PC-9 (cell line): Measurements from ENCODE around the gene MPZ. TPM values are rescaled to one million over a fixed set of nuclear protein-coding genes. Genes with fewer than 3 reads are reported as not detected.
"Not testable (repeated sequence)": the region's sequence is repeated elsewhere in the genome, so short reads cannot be mapped to it uniquely, and the experiment has no call there.

Source experiments
- BruUV-seq: library from RNA; stranded (reverse); fragments of 400-500 nt; replicated peaks from 2 replicates; lab custom pipeline; 2021; lab: Mats Ljungman, UMichigan
- CTCF ChIA-PET: fragments of 300-600 bp; sonication (Branson Sonifier 250); formaldehyde crosslinking; loops from one replicate; lab custom pipeline; 2022; ENCODE audit warnings: antibody characterized with exemption; lab: Charles Lee
- POLR2A ChIA-PET: fragments of 300-600 bp; sonication (Branson Sonifier 250); formaldehyde crosslinking; loops from one replicate; lab custom pipeline; 2022; ENCODE audit warnings: antibody characterized with exemption; ENCODE audit not compliant: unreplicated experiment; lab: Charles Lee
- DNase-seq, 2 experiments: peaks; one replicate each; pipeline versions ENCODE4 v3.0.0 to v3.0.0-alpha.2; 2015 to 2022; ENCODE audit warnings: mixed read lengths in 1 of 2
- H2AFZ ChIP-seq: fragments of 200-600 bp; sonication (generic); 2 replicates; pipeline ENCODE4 v1.8.1; 2017; ENCODE audit warnings: antibody characterized with exemption
- H3F3A ChIP-seq: fragments of 200-600 bp; sonication (generic); 2 replicates; pipeline ENCODE4 v1.8.1; 2017; ENCODE audit warnings: antibody characterized with exemption, mild to moderate bottlenecking, low read depth; ENCODE audit not compliant: insufficient read depth
- H3K27ac ChIP-seq: fragments of 200-600 bp; sonication (generic); 2 replicates; pipeline ENCODE4 v1.6.1; 2016; ENCODE audit warnings: mixed run types
- H3K27me3 ChIP-seq: fragments of 200-600 bp; sonication (generic); 2 replicates; pipeline ENCODE4 v1.6.1; 2016; ENCODE audit warnings: low read depth, mixed run types; ENCODE audit not compliant: insufficient read depth
- H3K36me3 ChIP-seq: fragments of 200-600 bp; sonication (generic); 2 replicates; pipeline ENCODE4 v1.6.1; 2016; ENCODE audit warnings: low read depth, mixed run types
- H3K4me1 ChIP-seq: fragments of 200-600 bp; sonication (generic); replicated peaks from 2 replicates; pipeline ENCODE4 v1.6.1; 2016; ENCODE audit warnings: mixed run types; ENCODE audit not compliant: insufficient read depth
- H3K4me2 ChIP-seq: fragments of 200-600 bp; sonication (generic); 2 replicates; pipeline ENCODE4 v1.6.1; 2017; ENCODE audit warnings: mixed run types
- H3K4me3 ChIP-seq: fragments of 200-600 bp; sonication (generic); 2 replicates; pipeline ENCODE4 v1.6.1; 2016; ENCODE audit warnings: mixed run types
- H3K79me2 ChIP-seq: fragments of 200-600 bp; sonication (generic); 2 replicates; pipeline ENCODE4 v1.6.1; 2017; ENCODE audit warnings: low read depth, mixed run types
- H3K9me2 ChIP-seq: fragments of 200-600 bp; sonication (generic); 2 replicates; pipeline ENCODE4 v1.8.1; 2017; ENCODE audit warnings: mild to moderate bottlenecking; ENCODE audit not compliant: insufficient read depth
- H3K9me3 ChIP-seq: fragments of 200-600 bp; sonication (generic); 2 replicates; pipeline ENCODE4 v1.8.1; 2016; ENCODE audit warnings: low read depth; ENCODE audit not compliant: insufficient read depth
- H4K20me1 ChIP-seq: fragments of 200-600 bp; sonication (generic); 2 replicates; pipeline ENCODE4 v1.8.1; 2017; ENCODE audit not compliant: insufficient read depth
- EZH2 ChIP-seq: fragments of 200-600 bp; sonication (generic); IDR thresholded peaks from 2 replicates; pipeline ENCODE4 v1.8.0; 2017; ENCODE audit warnings: antibody characterized with exemption, low read depth
- intact Hi-C: fragments of 100-400 bp; cut with micrococcal nuclease; formaldehyde crosslinking; loops from one replicate; pipeline ENCODE4 v1.10.0; 2022; ENCODE audit not compliant: unreplicated experiment
- total RNA-seq: library from RNA; stranded (reverse); gene quantifications from 2 replicates; pipeline ENCODE4 v1.2.3, GENCODE V29; 2021
- TF ChIP-seq, protein P1 (sequence below): fragments of 200-600 bp; sonication (generic); conservative IDR thresholded peaks from 2 replicates; pipeline ENCODE4 v1.6.1; 2017; ENCODE audit warnings: mixed run types, antibody characterized with exemption, mild to moderate bottlenecking, moderate library complexity

The MPZ gene
- total RNA-seq, 1 experiment from 2014 or later, result 0.39 TPM

DNA sequence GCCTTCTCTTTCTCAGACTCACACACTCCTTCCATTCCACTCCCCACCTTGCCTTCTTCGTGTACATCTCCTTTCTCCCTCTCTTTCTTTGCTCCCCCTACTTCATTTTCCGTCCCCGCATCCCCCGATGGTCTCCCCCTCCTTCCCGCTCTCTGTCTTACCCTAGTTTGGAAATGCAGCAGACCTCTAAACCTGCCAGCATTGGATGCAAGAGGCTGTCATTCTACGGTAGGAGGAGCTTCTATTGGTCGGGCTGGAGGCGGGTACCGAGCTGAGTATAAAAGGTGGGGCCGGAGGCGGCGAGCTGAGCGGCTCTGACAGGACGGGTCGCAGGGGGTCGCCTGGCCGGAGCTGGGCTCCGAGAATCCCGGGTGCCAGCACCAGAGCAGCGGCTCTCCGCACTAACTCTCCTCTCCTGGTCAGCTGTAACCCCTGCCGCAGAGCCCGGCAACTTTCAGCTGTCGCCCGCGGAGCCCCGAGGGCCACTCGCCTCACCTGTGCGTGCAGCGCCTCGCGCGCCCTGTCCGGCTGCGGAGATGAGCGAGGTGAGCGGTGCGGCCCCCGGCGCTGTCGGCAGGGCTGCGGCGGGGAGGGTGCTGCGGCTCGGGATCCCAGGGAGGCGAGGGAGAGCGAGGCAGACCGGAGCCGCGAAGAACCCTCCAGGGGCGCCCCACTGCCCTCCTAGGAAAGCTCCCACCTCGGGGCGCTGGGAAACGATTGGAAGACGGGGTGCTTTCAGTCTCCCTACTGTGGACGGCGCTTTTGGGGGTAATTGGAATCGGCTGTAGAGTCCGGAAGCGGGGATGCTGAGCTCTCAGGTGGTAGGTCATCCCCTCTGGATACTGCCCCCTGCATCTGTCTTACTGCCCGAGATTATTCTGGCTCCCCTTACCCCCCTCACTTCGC, 51.1 kb downstream of the MPZ start, which contains the start of gene PCP4L1:
Gene PCP4L1, plus strand, starts transcription at position 307 of the 906 bp plus-strand sequence. Its CDS starts 230 bp downstream, at position 537.
- Histone ChIP-seq H3F3A (peaks cover 23% of the 10 kb centered on the region; the same call in 1 of the 2 replicates), H3K4me2 (peak within 1 kb of the TSS; percentile 83), H3K9me3 (no peaks in the 10 kb centered on the region), H3K27me3 (peaks cover 19% of the 10 kb centered on the region), H3K9me2 (no peaks in the 10 kb centered on the region), H4K20me1 (no peaks in the 10 kb centered on the region), H3K79me2 (no peaks in the 10 kb centered on the region), H3K4me1 (peaks cover 29% of the 10 kb centered on the region), H3K27ac (no peak within 1 kb of the TSS), H3K36me3 (no peaks in the 10 kb centered on the region), H2AFZ (no peak within 1 kb of the TSS; the same call in 1 of the 2 replicates), H3K4me3 (peak within 1 kb of the TSS; percentile 51)
- TF ChIP-seq EZH2, result no peak
- TF ChIP-seq, protein P1, sequence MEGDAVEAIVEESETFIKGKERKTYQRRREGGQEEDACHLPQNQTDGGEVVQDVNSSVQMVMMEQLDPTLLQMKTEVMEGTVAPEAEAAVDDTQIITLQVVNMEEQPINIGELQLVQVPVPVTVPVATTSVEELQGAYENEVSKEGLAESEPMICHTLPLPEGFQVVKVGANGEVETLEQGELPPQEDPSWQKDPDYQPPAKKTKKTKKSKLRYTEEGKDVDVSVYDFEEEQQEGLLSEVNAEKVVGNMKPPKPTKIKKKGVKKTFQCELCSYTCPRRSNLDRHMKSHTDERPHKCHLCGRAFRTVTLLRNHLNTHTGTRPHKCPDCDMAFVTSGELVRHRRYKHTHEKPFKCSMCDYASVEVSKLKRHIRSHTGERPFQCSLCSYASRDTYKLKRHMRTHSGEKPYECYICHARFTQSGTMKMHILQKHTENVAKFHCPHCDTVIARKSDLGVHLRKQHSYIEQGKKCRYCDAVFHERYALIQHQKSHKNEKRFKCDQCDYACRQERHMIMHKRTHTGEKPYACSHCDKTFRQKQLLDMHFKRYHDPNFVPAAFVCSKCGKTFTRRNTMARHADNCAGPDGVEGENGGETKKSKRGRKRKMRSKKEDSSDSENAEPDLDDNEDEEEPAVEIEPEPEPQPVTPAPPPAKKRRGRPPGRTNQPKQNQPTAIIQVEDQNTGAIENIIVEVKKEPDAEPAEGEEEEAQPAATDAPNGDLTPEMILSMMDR, result no peak
- ChIA-PET CTCF (no interaction called here), POLR2A (no interaction called here)
- intact Hi-C loops, result no loop called here
- BruUV-seq, result no TSS peak
- DNase-seq, result peak in 1 of 2 experiments; percentile 16

DNA sequence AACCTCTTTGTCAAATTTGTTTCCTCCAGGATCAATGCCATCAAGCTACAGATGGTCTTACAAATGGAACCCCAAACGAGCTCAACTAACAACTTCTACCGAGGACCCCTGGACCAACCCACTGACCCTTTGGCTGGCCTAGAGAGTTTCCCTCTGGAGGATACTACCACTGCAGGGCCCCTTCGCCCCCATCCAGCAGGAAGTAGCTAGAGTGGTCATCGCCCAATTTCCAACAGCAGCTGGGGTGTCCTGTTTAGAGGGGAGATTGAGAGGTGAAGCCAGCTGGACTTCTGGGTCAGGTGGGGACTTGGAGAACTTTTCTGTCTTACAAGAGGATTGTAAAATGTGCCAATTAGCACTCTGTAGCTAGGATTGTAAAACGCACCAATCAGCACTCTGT, 52.7 kb downstream of the MPZ start:
- H2AFZ ChIP-seq, intact Hi-C loops, BruUV-seq, H4K20me1 ChIP-seq, H3K4me3 ChIP-seq, DNase-seq, H3K9me2 ChIP-seq, H3K9me3 ChIP-seq, H3K36me3 ChIP-seq, POLR2A ChIA-PET, H3K27ac ChIP-seq, H3K79me2 ChIP-seq, CTCF ChIA-PET: not testable (repeated sequence)
- H3K4me2 ChIP-seq, result 0 out of 2 replicates have a peak overlapping the region, but pooled peaks have one; percentile 25
- H3K27me3 ChIP-seq, result peaks cover 19% of the 10 kb centered on the region
- H3F3A ChIP-seq, result peaks cover 23% of the 10 kb centered on the region; the same call in 1 of the 2 replicates
- H3K4me1 ChIP-seq, result peaks cover 29% of the 10 kb centered on the region

DNA sequence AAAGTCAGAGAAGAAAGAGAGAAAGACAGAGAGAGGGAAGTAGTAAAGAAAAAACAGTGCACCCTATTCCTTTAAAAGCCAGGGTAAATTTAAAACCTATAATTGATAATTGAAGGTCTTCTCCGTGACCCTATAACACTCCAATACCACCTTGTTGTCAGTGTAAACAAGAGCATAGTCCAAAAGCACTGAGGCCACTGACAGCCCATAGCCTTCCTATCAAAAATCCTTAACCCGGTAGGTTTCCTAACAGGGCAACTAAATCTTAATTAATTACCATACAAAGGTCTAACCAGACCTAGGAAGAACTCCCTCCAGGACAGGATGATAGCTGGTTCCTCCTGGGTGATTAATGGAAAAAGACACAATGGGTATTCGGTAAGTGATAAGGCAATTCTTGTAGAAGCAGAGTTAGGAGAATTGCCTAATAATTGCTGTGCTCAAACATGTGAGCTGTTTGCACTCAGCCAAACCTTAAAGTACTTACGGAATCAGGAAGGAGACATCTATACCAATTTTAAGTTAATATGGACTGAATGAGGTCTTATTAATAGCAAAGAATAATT, 53.7 kb downstream of the MPZ start:
- H3K27ac ChIP-seq, CTCF ChIA-PET: not testable (repeated sequence)

DNA sequence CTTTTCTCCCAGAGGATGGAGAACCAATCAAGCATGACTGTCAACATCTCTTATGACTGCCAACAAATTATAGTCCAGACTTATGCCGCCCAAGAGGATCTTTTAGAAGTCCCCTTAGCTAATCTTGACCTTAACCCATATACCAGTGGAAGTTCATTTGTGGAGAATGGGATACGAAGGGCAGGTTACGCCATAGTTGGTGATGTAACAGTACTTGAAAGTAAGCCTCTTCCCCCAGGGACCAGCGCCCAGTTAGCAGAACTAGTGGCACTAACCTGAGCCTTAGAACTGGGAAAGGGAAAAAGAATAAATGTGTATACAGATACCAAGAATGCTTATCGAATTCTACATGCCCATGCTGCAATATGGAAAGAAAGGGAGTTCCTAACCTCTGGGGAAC, 54.5 kb downstream of the MPZ start:
- H3K4me2 ChIP-seq, H3K36me3 ChIP-seq, H3F3A ChIP-seq, H2AFZ ChIP-seq, H3K27ac ChIP-seq, CTCF ChIA-PET, H3K79me2 ChIP-seq, POLR2A ChIA-PET, H3K9me2 ChIP-seq, DNase-seq, H4K20me1 ChIP-seq, H3K9me3 ChIP-seq, BruUV-seq, H3K4me3 ChIP-seq, intact Hi-C loops: not testable (repeated sequence)
- Histone ChIP-seq H3K4me1 (peaks cover 13% of the 10 kb centered on the region; the same call in 1 of the 2 replicates), H3K27me3 (peaks cover 18% of the 10 kb centered on the region)

More for the DNA sequence above, 53.7 kb downstream of the MPZ start:
- BruUV-seq, H2AFZ ChIP-seq, H3K4me3 ChIP-seq, H3K79me2 ChIP-seq, H3K9me3 ChIP-seq, DNase-seq, H3K36me3 ChIP-seq, H3K9me2 ChIP-seq, POLR2A ChIA-PET, H4K20me1 ChIP-seq, intact Hi-C loops: not testable (repeated sequence)
- Histone ChIP-seq H3F3A (peaks cover 17% of the 10 kb centered on the region; the same call in 1 of the 2 replicates), H3K4me2 (0 out of 2 replicates have a peak overlapping the region, but pooled peaks have one; percentile 25), H3K27me3 (peaks cover 19% of the 10 kb centered on the region), H3K4me1 (peaks cover 20% of the 10 kb centered on the region)

Other genes with a start within 250 kb of the MPZ start
- gene ARHGAP30, start 240.1 kb downstream of the MPZ start, total RNA-seq, result 0.46 and 0.65 TPM in 2 replicates
- 8.8 and 9.0 TPM in 2 replicates for gene NECTIN4, start 220.4 kb downstream of the MPZ start, total RNA-seq
- gene KLHDC9, start 211.6 kb downstream of the MPZ start, total RNA-seq, result 5.6 and 7.4 TPM in 2 replicates
- gene PFDN2, start 191.9 kb downstream of the MPZ start, total RNA-seq, result 68.2 and 74.4 TPM in 2 replicates
- 25.9 and 26.8 TPM in 2 replicates for gene NIT1, start 191.9 kb downstream of the MPZ start, total RNA-seq
- gene DEDD, start 177.3 kb downstream of the MPZ start, total RNA-seq, result 26.7 and 29.8 TPM in 2 replicates
- 74.2 and 74.9 TPM in 2 replicates for gene UFC1, start 156.0 kb downstream of the MPZ start, total RNA-seq
- gene USP21, start 150.5 kb downstream of the MPZ start, total RNA-seq, result 32.3 and 34.8 TPM in 2 replicates
- 23.1 and 26.4 TPM in 2 replicates for gene PPOX, start 143.5 kb downstream of the MPZ start, total RNA-seq
- 35.5 and 47.8 TPM in 2 replicates for gene B4GALT3, start 132.5 kb downstream of the MPZ start, total RNA-seq
- 0.08 TPM in 1 of 2 replicates, not detected in the other for gene ADAMTS4, start 110.9 kb downstream of the MPZ start, total RNA-seq
- gene NDUFS2, start 107.6 kb downstream of the MPZ start, total RNA-seq, result 99.5 and 107 TPM in 2 replicates
- 1.3 TPM in 1 of 2 replicates, not detected in the other for gene FCER1G, start 94.7 kb downstream of the MPZ start, total RNA-seq
- gene APOA2, start 86.3 kb downstream of the MPZ start, total RNA-seq, result not detected in 2 replicates
- 4.3 and 6.7 TPM in 2 replicates for gene TOMM40L, start 83.9 kb downstream of the MPZ start, total RNA-seq
- not detected in 2 replicates for gene NR1I3, start 71.8 kb downstream of the MPZ start, total RNA-seq
- not detected in 2 replicates for gene PCP4L1, start 51.2 kb downstream of the MPZ start, total RNA-seq
- 215 and 216 TPM in 2 replicates for gene SDHC, start 4.4 kb upstream of the MPZ start, total RNA-seq
- 1.5 TPM in 1 of 2 replicates, not detected in the other for gene CFAP126, start 57.9 kb upstream of the MPZ start, total RNA-seq
- 0.57 TPM in 1 of 2 replicates, not detected in the other for gene FCGR2A, start 195.5 kb upstream of the MPZ start, total RNA-seq
- 0.28 and 0.30 TPM in 2 replicates for gene HSPA6, start 214.6 kb upstream of the MPZ start, total RNA-seq
- not detected in 2 replicates for gene FCGR3A, start 239.8 kb upstream of the MPZ start, total RNA-seq